Central memory CD8-positive, alpha-beta T cell (primary cell): ENCODE results near the gene SMAP1.
A peak's percentile ranks its signal among the peaks of the same experiment; 100 is the strongest.

Source experiments
- ATAC-seq: fragments of 150-1000 bp; cut with Tn5 transposase; replicated peaks from 2 replicates; pipeline ENCODE4 v1.10.0; 2022; ENCODE audit warnings: mild to moderate bottlenecking, moderate FRiP score, moderate number of reproducible peaks; ENCODE audit not compliant: poor library complexity, severe bottlenecking; ENCODE audit errors: extremely low read depth
- DNase-seq, 2 donors: peaks; one replicate each; pipeline ENCODE4 v3.0.0; 2021; ENCODE audit warnings: low spot score in 2 of 2
- H3K27ac Mint-ChIP-seq: one replicate; pipeline ENCODE4 v1.8.0; 2022; ENCODE audit warnings: low read depth, mild to moderate bottlenecking, moderate library complexity, mixed read lengths
- H3K27me3 Mint-ChIP-seq: one replicate; pipeline ENCODE4 v1.8.0; 2022; ENCODE audit warnings: mixed read lengths
- H3K36me3 Mint-ChIP-seq: one replicate; pipeline ENCODE4 v1.8.0; 2022; ENCODE audit warnings: mild to moderate bottlenecking, moderate library complexity, mixed read lengths; ENCODE audit not compliant: insufficient read depth
- H3K4me1 Mint-ChIP-seq: one replicate; pipeline ENCODE4 v1.8.0; 2022; ENCODE audit warnings: mixed read lengths
- H3K4me3 Mint-ChIP-seq: one replicate; pipeline ENCODE4 v1.8.0; 2022; ENCODE audit warnings: mild to moderate bottlenecking, moderate library complexity, mixed read lengths
- H3K9me3 Mint-ChIP-seq: one replicate; pipeline ENCODE4 v1.8.0; 2022; ENCODE audit warnings: mixed read lengths

Gene SMAP1

DNA sequence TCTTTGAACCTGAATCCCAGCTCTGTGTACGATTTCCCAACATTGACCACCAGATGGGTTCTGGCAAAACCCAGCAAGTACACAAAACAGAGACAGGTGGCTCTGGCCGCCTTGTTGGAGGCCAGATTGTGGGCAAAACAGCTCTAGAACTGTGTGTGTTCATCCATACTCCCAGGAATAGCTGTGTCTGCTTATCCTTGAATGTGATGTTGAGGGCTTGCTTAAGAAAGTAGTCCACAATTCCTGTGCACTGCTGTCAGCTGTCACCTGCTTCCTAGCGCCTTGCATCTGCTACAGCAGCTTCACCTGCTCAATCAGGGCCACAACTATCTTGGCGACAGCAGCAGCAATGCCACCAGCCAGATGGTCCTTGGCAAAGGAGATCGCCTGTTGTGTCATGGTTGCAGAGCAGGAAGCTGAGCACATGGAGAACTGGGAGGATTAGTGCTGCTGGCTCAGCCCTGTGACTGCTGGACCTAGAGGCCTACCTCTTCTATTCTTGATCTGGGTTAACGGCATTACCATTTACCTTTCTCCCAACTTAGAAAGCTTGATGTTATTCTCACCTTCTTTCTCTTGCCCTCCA, 3.7 kb upstream of the SMAP1 start:
- H3K27me3 Mint-ChIP-seq = peaks cover 22% of the 10 kb centered on the region
- H3K4me1 Mint-ChIP-seq = peaks cover 15% of the 10 kb centered on the region
- no peak for ATAC-seq
- H3K36me3 Mint-ChIP-seq = peaks cover 4% of the 10 kb centered on the region
- H3K9me3 Mint-ChIP-seq = no peaks in the 10 kb centered on the region
- no peak overlapping the region for H3K27ac Mint-ChIP-seq
- H3K4me3 Mint-ChIP-seq = no peak overlapping the region
- DNase-seq = no peak

- Mint-ChIP-seq H3K27ac (peak overlapping the region; percentile 86), H3K36me3 (peaks cover 4% of the 10 kb centered on the region), H3K4me3 (peak overlapping the region; percentile 84), H3K4me1 (peaks cover 41% of the 10 kb centered on the region), H3K9me3 (no peaks in the 10 kb centered on the region), H3K27me3 (peaks cover 11% of the 10 kb centered on the region)
- DNase-seq (no peak), ATAC-seq (no peak)
Measured at GRCh38 chr6:70666706-70667105, 977 bp upstream of the SMAP1 start.

GRCh38 chr6:70667256-70667710, 400 bp upstream of the SMAP1 start:
- peak overlapping the region; percentile 86 for H3K27ac Mint-ChIP-seq
- no peaks in the 10 kb centered on the region for H3K9me3 Mint-ChIP-seq
- H3K4me1 Mint-ChIP-seq = peaks cover 47% of the 10 kb centered on the region
- ATAC-seq (peak; percentile 3), DNase-seq (peak in 1 of 2 donors; percentile 81)
- H3K36me3 Mint-ChIP-seq = peaks cover 4% of the 10 kb centered on the region
- H3K4me3 Mint-ChIP-seq = peak overlapping the region; percentile 84
- peaks cover 5% of the 10 kb centered on the region for H3K27me3 Mint-ChIP-seq

- ATAC-seq (peak; percentile 30), DNase-seq (peak in 1 of 2 donors; percentile 18)
- Mint-ChIP-seq H3K36me3 (peaks cover 4% of the 10 kb centered on the region), H3K4me3 (peak overlapping the region; percentile 84), H3K9me3 (no peaks in the 10 kb centered on the region), H3K27me3 (no peaks in the 10 kb centered on the region), H3K27ac (peak overlapping the region; percentile 86), H3K4me1 (peaks cover 55% of the 10 kb centered on the region)
Measured at GRCh38 chr6:70668499-70668812, 773 bp downstream of the SMAP1 start.

- Mint-ChIP-seq H3K27me3 (no peaks in the 10 kb centered on the region), H3K4me1 (peaks cover 62% of the 10 kb centered on the region), H3K4me3 (peak overlapping the region; percentile 84), H3K9me3 (no peaks in the 10 kb centered on the region), H3K27ac (peak overlapping the region; percentile 86), H3K36me3 (peaks cover 4% of the 10 kb centered on the region)
- ATAC-seq (no peak), DNase-seq (no peak)
Measured at GRCh38 chr6:70669133-70669532, 1.4 kb downstream of the SMAP1 start.

DNA sequence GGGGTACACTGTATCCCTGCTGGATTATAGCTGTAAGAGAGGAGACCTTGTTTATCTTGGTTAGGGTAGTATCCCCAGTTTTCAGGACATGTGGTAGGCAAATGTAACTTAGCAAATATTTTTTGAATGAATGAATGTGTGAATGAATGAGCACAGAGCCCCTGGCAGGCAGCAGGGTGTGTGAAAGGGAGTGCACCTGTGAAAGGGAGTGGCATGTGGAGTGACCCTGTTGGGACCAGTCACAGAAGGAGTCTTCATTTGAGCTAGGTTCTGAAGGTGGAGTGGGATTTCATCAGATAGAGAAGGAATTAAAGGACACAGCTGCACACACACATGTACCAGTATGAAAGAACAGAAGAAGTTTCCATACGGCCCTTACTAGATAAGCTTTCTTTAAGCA, 4.9 kb downstream of the SMAP1 start:
- ATAC-seq (no peak), DNase-seq (no peak)
- Mint-ChIP-seq H3K36me3 (peaks cover 2% of the 10 kb centered on the region), H3K4me3 (no peak overlapping the region), H3K9me3 (no peaks in the 10 kb centered on the region), H3K4me1 (peaks cover 69% of the 10 kb centered on the region), H3K27me3 (no peaks in the 10 kb centered on the region), H3K27ac (no peak overlapping the region)

DNA sequence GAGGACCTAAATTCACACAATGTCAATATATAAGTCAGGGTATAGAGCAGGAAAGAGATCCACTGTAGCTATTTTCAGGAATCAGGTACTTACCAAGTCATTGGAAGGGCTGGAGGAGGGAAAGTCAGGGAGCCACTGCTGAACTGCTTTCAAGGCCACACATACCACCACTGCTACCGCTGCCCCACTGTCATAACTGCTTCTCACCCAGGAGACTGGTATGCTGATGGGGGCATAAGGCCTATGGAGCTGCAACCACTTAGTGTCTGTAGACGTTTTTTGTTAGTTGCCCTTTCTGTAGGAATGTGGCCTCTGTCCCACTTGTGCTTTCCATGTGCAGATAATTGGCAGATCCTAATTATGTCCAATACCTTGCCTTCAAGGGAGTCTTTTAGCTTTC, 5.4 kb downstream of the SMAP1 start:
- peaks cover 69% of the 10 kb centered on the region for H3K4me1 Mint-ChIP-seq
- peaks cover 2% of the 10 kb centered on the region for H3K36me3 Mint-ChIP-seq
- ATAC-seq (no peak), DNase-seq (no peak)
- H3K4me3 Mint-ChIP-seq = no peak overlapping the region
- no peaks in the 10 kb centered on the region for H3K9me3 Mint-ChIP-seq
- no peak overlapping the region for H3K27ac Mint-ChIP-seq
- H3K27me3 Mint-ChIP-seq = no peaks in the 10 kb centered on the region

DNA sequence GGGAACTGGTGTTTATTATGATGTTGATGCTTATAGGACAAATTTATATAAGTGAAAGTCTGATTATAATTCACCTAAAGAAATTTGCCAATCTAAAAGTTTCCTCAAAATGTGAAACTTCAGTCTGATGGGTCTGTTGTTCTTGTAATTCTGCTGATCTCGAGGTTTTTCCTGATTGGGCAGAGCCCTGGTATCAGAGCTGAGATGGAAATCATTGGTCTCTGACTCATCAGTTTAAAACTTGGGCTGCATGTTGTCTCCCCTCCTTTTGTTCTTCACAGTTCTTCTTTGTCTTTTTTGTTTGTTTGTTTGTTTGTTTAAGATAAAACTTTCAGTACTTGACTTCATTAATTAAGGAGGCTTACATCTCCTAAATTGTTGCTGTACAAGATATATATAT, 5.9 kb downstream of the SMAP1 start:
- Mint-ChIP-seq H3K27me3 (no peaks in the 10 kb centered on the region), H3K36me3 (peaks cover 2% of the 10 kb centered on the region), H3K4me1 (peaks cover 66% of the 10 kb centered on the region), H3K27ac (no peak overlapping the region), H3K4me3 (no peak overlapping the region), H3K9me3 (no peaks in the 10 kb centered on the region)
- DNase-seq (no peak), ATAC-seq (no peak)

DNA sequence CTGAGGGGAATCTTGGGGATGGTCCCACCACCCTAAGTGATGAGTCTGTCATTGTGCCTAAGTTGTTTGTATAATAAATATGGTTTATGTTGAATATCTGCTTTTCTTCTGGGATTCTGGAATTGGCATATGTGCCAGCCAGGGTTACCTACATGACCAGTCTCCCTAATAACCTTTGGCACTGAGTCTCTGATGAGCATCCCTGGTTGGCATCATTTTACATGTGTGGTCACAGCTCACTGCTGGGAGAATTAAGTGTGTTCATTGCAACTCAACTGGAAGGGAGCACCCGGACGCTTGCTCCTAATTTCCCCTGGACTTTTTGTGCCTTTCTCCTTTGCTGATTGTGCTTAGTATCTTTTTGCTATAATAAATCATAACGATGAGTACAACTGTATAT, 8.1 kb downstream of the SMAP1 start:
- Mint-ChIP-seq H3K4me1 (peaks cover 52% of the 10 kb centered on the region), H3K4me3 (no peak overlapping the region), H3K36me3 (peaks cover 2% of the 10 kb centered on the region), H3K27me3 (no peaks in the 10 kb centered on the region), H3K9me3 (no peaks in the 10 kb centered on the region), H3K27ac (no peak overlapping the region)
- DNase-seq (no peak), ATAC-seq (no peak)

GRCh38 chr6:70676821-70677220, 9.1 kb downstream of the SMAP1 start:
- DNase-seq = no peak
- peaks cover 2% of the 10 kb centered on the region for H3K36me3 Mint-ChIP-seq
- H3K9me3 Mint-ChIP-seq = no peaks in the 10 kb centered on the region
- peaks cover 45% of the 10 kb centered on the region for H3K4me1 Mint-ChIP-seq
- no peak overlapping the region for H3K27ac Mint-ChIP-seq
- no peak overlapping the region for H3K4me3 Mint-ChIP-seq
- ATAC-seq = no peak
- H3K27me3 Mint-ChIP-seq = no peaks in the 10 kb centered on the region

DNA sequence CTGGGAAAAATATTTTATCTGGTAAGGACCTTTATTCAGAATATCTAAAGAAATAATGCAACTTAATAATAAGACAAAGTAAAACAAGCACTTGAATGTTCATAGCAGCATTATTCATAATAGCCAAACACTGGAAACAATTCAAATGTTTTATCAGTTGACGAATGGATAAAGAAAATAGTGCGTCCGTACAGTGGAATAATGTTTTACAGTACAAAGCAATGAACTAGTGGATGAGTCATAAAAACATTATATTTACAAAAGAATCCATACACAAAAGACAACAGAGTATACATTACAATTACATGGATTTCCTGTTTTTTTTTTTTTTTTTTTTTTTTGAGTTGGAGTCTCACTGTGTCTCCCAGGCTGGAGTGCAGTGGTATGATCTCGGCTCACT, 12.7 kb downstream of the SMAP1 start:
- H3K36me3 Mint-ChIP-seq = peaks cover 2% of the 10 kb centered on the region
- H3K27ac Mint-ChIP-seq = no peak overlapping the region
- no peaks in the 10 kb centered on the region for H3K9me3 Mint-ChIP-seq
- DNase-seq (no peak), ATAC-seq (no peak)
- no peak overlapping the region for H3K4me3 Mint-ChIP-seq
- H3K4me1 Mint-ChIP-seq = peaks cover 47% of the 10 kb centered on the region
- H3K27me3 Mint-ChIP-seq = no peaks in the 10 kb centered on the region

GRCh38 chr6:70684794-70685493, 17.3 kb downstream of the SMAP1 start:
- peaks cover 40% of the 10 kb centered on the region for H3K4me1 Mint-ChIP-seq
- H3K27ac Mint-ChIP-seq = peak overlapping the region; percentile 71
- H3K36me3 Mint-ChIP-seq = peaks cover 2% of the 10 kb centered on the region
- H3K9me3 Mint-ChIP-seq = no peaks in the 10 kb centered on the region
- ATAC-seq (no peak), DNase-seq (no peak)
- H3K4me3 Mint-ChIP-seq = no peak overlapping the region
- H3K27me3 Mint-ChIP-seq = no peaks in the 10 kb centered on the region

DNA sequence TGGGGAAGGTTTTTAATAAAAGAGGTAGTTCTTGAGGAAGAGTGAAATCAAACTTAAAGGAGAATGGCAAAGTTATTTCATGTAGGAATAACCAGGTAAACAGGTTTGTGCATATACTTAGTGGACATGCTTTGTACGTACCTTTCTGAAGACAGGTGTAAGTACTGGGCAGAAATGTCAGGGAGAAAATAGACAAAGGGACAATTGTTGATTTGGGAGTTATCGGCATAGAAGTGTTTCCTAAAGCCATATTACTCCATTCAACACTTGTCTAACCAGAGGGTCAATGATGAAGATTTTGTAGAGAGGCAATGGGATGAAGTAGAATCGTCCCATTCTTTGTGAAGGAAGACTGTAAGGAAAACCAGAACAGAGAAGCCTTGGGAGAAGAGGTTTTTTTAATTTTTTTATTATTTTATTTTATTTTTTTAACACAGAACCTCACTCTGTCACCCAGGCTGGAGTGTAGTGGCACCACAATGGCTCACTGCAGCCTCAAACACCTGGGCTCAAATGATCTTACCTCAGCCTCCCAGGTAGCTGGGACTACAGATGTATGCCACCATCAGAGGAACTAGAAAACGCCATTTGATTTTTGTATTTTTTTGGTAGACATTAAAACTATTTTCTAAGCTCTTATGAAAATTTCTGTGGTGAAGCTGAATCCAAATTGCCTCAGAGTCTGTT, 18.0 kb downstream of the SMAP1 start:
- no peak for ATAC-seq
- Mint-ChIP-seq H3K4me1 (peaks cover 38% of the 10 kb centered on the region), H3K4me3 (no peak overlapping the region), H3K27me3 (no peaks in the 10 kb centered on the region), H3K9me3 (peaks cover under 1% of the 10 kb centered on the region), H3K36me3 (peaks cover 1% of the 10 kb centered on the region), H3K27ac (peak overlapping the region; percentile 71)
- no peak for DNase-seq
